Astrocyte of the cerebellum (primary cell): Measurements from ENCODE around the gene TCP11L2.

Experiments used
- DNase-seq: peaks from one replicate; pipeline ENCODE4 v3.0.0-alpha.2; 2011; ENCODE audit warnings: low read depth
- H3K4me3 ChIP-seq: 2 replicates; pipeline ENCODE4 v1.5.1; 2011; ENCODE audit warnings: mild to moderate bottlenecking, low read depth, low read length, moderate library complexity
- CTCF ChIP-seq: IDR thresholded peaks from 2 replicates; pipeline ENCODE4 v1.5.1; 2012; ENCODE audit warnings: low read length, low read depth, moderate library complexity, mild to moderate bottlenecking; ENCODE audit errors: missing control alignments
- in situ Hi-C: cut with HindIII; loops from 2 replicates; pipeline ENCODE4 v1.10.0; 2017; ENCODE audit warnings: low sequenced_read_pairs

Gene TCP11L2

GRCh38 chr12:106303202-106303820 is 778 bp downstream of the TCP11L2 start:
- in situ Hi-C loops, result no loop called here

GRCh38 chr12:106304001-106304421 is 1.5 kb downstream of the TCP11L2 start:
- DNase-seq, result no peak
- peak overlapping the region; percentile 95 for H3K4me3 ChIP-seq
- TF ChIP-seq CTCF, result no peak
- in situ Hi-C loops, result no loop called here

More at GRCh38 chr12:106303202-106303820, 778 bp downstream of the TCP11L2 start:
- no peak for DNase-seq
- peak overlapping the region; percentile 95 for H3K4me3 ChIP-seq
- TF ChIP-seq CTCF, result no peak

GRCh38 chr12:106304797-106305196 is 2.3 kb downstream of the TCP11L2 start:
- TF ChIP-seq CTCF, result no peak

GRCh38 chr12:106305376-106305775 is 2.8 kb downstream of the TCP11L2 start:
- no peak for DNase-seq
- TF ChIP-seq CTCF, result no peak
- in situ Hi-C loops, result no loop called here
- H3K4me3 ChIP-seq, result no peak overlapping the region

More at GRCh38 chr12:106304797-106305196, 2.3 kb downstream of the TCP11L2 start:
- in situ Hi-C loops, result no loop called here
- DNase-seq, result no peak
- H3K4me3 ChIP-seq, result no peak overlapping the region

- in situ Hi-C loops, result no loop called here
- no peak for DNase-seq
- H3K4me3 ChIP-seq, result no peak overlapping the region
- TF ChIP-seq CTCF, result no peak
Observed at GRCh38 chr12:106307181-106307580, 4.6 kb downstream of the TCP11L2 start.

- no peak for DNase-seq
- no peak overlapping the region for H3K4me3 ChIP-seq
- TF ChIP-seq CTCF, result no peak
- in situ Hi-C loops, result no loop called here
Observed at GRCh38 chr12:106308121-106308520, 5.6 kb downstream of the TCP11L2 start.
